Globus pallidus (tissue), 1 donor: Measurements from ENCODE around the gene DDX28.
"Not testable (repeated sequence)": the region's sequence is repeated elsewhere in the genome, so short reads cannot be mapped to it uniquely, and the experiment has no call there.

ENCODE experiments used
- DNase-seq: peaks from one replicate; pipeline ENCODE4 v3.0.0-alpha.2; 2015; ENCODE audit warnings: low spot score

The DDX28 gene

DNA sequence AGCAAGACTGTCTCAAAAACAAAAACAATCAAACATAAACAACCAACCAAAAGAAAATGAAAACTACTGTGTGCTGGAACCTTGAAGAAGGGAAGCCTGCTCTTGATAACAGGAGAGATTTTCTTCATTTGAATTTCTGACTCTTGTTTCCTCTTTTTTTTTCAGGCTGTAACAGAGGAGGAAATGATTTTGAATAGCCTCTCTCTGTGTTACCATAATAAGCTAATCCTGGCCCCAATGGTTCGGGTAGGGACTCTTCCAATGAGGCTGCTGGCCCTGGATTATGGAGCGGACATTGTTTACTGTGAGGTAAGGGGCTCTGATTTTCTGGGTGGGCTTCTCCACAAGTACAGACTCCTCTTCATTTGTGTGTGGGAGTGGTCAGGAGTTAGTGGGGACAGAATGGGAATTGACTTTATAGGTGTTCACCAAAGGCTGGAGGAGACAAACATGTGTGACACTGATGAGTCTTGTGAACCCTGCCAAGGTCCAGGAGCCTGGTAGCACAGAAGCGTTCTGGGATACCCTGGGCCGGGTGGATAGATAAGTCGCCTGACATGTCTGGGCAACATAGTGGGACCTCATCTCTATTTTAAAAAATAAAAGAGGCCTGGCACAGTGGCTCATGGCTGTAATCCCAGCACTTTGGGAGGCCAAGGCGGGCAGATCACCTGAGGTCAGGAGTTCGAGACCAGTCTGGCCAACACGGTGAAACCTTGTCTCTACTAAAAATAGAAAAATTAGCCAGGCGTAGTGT, 15.0 kb upstream of the DDX28 start:
- no peak for DNase-seq

DNA sequence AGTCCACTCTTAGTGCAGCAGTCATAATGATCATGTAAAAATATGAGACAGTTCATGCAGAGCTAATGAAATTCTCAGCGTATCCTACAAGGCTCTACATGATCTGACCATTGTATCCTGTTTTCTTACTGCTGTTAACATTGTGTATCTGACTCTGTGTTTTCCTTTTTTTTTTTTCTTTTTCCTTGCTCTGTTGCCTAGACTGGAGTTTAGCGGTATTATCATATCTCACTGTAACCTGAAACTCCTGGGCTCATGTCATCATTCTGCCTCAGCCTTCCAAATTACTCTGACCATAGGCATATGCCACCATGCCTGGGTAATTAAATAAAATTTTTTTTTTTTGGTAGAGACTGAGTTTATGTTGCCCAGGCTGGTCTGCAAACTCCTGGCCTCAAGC, 12.2 kb upstream of the DDX28 start:
- DNase-seq, result no peak

DNA sequence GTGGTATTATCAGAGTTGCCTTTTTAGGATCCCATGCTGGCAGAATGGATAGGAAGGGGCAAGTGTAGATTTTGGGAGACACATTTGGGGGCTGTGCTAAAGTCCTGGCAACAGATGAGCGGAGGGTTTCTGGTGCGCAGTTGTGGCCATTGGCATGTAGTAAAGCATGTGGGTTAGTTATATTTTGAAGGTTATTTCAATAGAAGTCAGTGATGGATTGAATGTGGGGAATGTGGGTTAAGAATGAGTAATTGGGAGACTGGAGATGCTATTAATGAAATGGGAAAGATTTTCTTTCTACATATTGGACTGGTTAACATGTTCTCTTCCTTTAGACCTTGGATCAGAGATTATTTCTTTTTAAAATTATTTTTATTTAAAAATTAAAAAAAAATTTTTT, 10.1 kb upstream of the DDX28 start:
- DNase-seq, result no peak

- DNase-seq, result no peak
Measured at GRCh38 chr16:68031951-68032350, 8.9 kb upstream of the DDX28 start.

- DNase-seq, result not testable (repeated sequence)
Measured at GRCh38 chr16:68030108-68030507, 7.1 kb upstream of the DDX28 start.

DNA sequence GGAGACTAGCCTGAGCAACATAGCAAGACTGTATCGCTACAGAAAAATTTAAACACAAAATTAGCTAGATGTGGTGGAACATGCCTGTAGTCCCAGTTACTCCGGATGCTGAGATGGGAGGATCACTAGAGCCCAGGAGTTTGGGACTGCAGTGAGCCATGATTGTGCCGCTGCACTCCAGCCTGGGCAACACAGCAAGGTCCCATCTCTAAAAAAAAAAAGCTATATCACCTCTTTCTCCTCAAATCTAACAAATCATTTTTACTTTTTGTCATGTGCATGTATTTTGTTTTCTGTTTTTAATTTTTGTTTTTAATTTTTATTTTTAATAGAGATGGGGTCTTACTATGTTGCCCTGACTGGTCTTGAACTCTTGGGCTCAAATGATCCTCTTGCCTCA, 6.0 kb upstream of the DDX28 start:
- no peak for DNase-seq

DNA sequence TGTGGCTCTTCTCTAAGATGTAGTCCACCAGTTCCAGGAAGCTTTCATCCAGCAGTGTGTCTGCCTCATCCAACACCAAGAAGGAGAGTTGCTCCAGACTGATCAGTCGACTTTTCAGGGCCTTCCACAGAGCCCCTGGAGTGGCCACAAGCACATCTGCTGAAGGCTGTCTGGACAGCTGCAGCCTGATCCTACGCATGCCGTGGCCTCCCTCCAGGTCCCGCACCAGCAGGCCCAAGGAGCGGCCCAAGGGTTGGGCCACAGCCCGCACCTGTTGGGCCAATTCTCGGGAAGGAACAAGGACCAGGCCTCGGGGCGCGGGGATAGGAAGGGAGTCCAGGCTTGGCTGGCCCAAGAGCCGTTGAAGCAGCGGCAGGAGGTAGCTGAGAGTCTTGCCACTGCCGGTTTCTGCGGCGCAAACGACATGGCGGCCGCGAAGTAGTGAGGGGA, 729 bp downstream of the DDX28 start:
- no peak for DNase-seq

DNA sequence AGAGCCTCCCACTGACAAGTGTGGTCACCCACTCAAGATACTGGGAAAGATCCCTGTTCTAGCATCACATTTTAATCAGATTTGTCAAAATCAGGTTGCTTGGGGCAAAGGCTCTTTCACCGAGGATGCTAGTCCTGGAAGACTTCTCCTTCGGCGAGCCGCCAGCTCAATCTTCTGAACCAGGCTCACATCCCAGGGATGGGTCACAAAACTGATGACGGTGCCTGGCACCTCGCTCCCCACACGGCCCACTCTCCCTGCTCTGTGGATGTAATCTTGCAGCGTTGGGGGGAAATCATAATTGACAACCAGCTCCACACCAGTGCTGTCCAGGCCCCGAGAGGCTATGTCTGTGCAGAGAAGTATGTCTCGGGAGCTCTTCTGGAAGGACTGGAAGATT, 1.5 kb downstream of the DDX28 start:
- no peak for DNase-seq

DNA sequence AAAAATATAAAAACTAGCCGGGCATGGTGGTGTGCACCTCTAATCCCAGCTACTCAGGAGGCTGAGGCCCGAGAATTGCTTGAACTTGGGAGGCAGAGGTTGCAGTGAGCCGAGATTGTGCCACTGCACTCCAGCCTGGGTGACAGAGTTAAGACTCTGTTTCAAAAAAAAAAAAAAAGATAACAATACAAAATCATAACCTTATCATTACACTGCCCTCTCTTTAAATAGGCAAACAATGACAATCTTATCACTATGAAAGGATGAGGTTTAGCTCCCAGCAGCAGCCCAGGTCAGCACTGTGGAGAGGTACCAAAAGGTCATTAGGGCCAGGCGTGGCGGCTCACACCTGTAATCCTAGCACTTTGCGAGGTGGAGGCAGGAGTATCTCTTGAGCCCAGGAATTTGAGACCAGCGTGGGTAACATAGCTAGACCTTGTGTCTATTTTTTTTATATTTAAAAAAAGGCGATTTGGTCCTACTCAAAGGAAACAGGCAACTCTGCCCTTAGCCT, 3.8 kb downstream of the DDX28 start:
- no peak for DNase-seq

GRCh38 chr16:68015681-68016080, 7.4 kb downstream of the DDX28 start, which contains the start of gene DPEP2NB:
DPEP2NB (minus strand) TSS chr16:68015911; CDS start chr16:68015770, 141 bp downstream.
- no peak for DNase-seq

DNA sequence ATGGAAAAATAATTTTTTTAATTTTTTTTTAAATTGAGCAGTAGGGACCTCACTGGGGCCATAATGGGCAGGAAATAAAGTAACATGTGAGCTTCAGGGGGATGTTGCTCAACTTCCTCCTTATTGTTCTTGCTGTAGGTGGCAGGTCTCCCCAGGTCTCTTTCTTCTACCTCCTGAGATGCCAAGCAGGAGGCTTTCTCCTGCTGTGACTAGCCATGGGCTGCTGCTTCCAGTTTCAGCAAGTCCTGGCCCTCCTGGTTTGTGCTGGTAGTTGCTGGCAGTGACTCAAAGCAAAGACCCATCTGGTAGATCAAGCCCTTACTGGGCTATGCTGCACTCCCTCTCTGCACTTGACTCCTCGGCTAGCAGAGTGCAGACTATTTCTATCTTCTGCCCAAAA, 9.6 kb downstream of the DDX28 start:
- no peak for DNase-seq

DNA sequence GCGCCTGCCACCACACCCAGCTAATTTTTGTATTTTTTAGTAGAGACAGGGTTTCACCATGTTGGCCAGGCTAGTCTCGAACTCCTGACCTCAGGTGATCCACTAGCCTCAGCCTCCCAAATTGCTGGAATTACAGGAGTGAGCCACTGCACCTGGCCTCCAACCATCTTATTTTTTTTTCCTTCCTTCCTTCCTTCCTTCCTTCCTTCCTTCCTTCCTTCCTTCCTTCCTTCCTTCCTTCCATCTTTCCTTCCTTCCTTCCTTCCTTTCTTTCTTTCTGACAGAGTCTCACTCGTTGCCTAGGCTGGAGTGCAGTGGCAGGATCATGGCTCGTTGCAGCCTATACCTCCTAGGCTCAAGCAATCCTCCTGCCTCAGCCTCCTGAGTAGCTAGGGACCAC, 13.2 kb downstream of the DDX28 start:
- not testable (repeated sequence) for DNase-seq

GRCh38 chr16:68009157-68009735, 13.8 kb downstream of the DDX28 start:
- DNase-seq, result no peak

DNA sequence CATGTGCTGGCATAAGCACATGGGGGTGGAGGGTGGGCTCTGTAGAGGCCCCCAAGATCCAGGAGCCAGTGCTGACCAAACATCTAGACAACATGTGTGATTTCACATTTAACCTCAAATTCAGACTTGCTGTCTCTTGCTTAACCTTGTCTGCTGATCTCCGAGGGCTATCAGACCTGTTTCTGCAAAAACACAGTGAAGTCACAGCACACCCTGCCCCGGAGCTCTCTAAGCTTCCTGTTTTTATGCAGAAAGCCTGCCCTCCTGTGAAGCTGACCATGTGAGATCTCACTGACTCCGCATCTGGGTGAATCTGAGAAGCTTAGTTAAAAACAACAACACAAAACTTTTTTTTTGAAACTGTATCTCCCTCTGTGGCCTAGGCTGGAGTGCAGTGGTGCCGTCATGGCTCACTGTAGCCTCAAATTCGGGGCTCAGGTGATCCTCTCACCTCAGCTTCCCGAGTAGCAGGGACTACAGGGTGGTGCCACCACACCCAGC, 17.2 kb downstream of the DDX28 start:
- DNase-seq, result peak; percentile 30

DNA sequence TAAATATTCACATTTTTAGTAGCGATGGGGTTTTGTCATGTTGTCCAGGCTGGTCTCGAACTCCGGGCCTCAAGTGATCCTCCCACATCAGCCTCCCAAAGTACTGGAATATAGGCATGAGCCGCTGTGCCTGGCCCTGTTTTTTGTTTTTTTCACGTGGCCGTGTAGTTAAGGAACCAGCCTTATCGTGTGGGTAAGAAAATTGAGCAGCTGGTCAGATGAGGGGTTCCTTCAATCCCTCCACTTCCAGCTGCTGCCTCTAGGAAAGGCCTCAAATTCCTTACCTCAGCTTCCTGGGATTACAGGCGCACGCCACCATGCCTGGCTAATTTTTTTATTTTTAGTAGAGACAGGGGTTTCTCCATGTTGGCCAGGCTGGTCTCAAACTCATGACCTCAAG, 17.8 kb downstream of the DDX28 start:
- no peak for DNase-seq

GRCh38 chr16:68003031-68003430, 20.0 kb downstream of the DDX28 start:
- DNase-seq, result no peak

DNA sequence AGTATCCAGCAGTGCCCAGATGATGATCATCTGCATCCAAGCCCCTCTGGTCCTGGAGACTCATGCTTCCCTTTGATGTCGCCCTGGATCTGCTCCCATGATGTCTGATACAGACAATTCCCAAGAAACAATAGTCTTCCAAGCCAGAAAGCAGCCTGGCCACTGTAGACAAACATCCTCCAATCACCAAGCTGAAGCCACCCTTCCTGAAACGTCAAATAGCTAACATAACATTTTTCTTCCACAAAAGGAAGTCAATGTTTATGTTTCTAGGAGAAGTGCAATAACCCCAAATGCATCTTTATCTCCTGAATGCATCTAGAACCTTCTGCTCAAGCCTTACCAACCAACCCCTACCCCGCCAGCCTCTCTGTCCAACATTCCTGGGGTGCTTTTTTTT, 22.6 kb downstream of the DDX28 start:
- no peak for DNase-seq

- DNase-seq, result no peak
Measured at GRCh38 chr16:67999985-68000384, 23.0 kb downstream of the DDX28 start.

DNA sequence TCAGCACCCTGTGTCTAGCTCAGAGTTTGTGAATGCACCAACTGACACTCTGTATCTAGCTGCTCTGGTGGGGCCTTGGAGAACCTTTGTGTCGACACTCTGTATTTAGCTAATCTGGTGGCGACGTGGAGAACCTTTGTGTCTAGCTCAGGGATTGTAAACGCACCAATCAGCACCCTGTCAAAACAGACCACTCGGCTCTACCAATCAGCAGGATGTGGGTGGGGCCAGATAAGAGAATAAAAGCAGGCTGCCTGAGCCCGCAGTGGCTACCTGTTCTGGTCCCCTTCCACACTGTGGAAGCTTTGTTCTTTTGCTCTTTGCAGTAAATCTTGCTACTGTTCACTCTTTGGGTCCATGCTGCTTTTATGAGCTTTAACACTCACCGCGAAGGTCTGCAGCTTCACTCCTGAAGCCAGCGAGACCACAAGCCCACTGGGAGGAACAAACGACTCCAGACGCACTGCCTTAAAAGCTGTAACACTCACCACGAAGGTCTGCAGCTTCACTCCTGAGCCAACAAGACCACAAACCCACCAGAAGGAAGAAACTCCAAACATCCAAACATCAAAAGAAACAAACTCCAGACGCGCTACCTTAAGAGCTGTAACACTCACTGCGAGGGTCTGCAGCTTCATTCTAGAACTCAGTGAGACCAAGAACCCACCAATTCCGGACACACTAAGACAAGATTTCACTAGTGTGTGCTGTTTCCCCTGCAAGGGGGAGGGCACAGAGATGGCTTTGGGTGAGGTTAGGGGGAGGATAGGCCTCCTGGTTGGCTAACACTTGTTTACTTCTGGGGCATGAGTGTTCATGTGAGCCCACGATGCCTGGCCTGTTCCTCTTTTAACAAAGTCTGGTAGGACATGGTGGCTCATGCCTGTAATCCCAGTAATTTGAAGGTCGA, 24.0 kb downstream of the DDX28 start, which contains the start of gene DPEP2:
Gene DPEP2 (minus strand): TSS at position 706 of the 910 bp plus-strand sequence. CDS start 6,272 bp downstream, outside the sequence.
- peak; percentile 36 for DNase-seq

DNA sequence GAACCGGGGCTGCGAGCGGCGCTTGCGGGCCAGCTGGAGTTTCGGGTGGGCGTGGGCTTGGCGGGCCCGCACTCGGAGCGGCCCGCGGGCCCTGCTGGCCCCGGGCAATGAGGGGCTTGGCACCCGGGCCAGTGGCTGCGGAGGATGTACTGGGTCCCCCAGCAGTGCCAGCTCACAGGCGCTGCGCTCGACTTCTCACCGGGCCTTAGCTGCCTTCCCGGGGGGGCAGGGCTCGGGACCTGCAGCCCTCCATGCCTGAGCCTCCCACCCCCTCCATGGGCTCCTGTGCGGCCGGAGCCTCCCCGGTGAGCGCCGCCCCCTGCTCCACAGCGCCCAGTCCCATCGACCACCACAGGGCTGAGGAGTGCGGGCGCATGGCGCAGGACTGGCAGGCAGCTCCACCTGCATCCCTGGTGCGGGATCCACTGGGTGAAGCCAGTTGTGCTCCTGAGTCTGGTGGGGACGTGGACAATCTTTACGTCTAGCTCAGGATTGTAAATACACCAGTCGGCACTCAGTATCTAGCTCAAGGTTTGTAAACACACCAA, 24.7 kb downstream of the DDX28 start:
- DNase-seq, result not testable (repeated sequence)

- no peak for DNase-seq
Measured at GRCh38 chr16:67996666-67997065, 26.4 kb downstream of the DDX28 start.

GRCh38 chr16:67995423-67995822, 27.6 kb downstream of the DDX28 start:
- DNase-seq, result no peak
